Activated naive CD4-positive, alpha-beta T cell treated with anti-CD3 and anti-CD28 coated beads, Interleukin-2, amount 50 U/mL, for 72 hours (primary cell): ENCODE results near the gene EPHA7. TPM values are rescaled to one million over a fixed set of nuclear protein-coding genes. Genes with fewer than 3 reads are reported as not detected.

Experiments used
- ATAC-seq, 2 donors: fragments of 150-1000 bp; cut with Tn5 transposase; 2 replicates each; pipeline ENCODE4 v1.10.0; 2021; ENCODE audit warnings: mild to moderate bottlenecking in 2 of 2, moderate library complexity in 2 of 2
- DNase-seq, 2 donors: peaks; one replicate each; pipeline ENCODE4 v3.0.0; 2021 to 2022; ENCODE audit warnings: low spot score in 2 of 2
- H3K27ac Mint-ChIP-seq, 2 donors: one replicate each; pipeline ENCODE4 v1.8.0; 2022; ENCODE audit warnings: mild to moderate bottlenecking in 2 of 2, mixed read lengths in 2 of 2
- H3K36me3 Mint-ChIP-seq, 2 donors: one replicate each; pipeline ENCODE4 v1.8.0; 2022; ENCODE audit warnings: mixed read lengths in 2 of 2
- H3K9me3 Mint-ChIP-seq, 2 donors: one replicate each; pipeline ENCODE4 v1.8.0; 2022; ENCODE audit warnings: mixed read lengths in 2 of 2
- total RNA-seq, 2 donors: library from RNA; stranded (reverse); gene quantifications; one replicate each; pipeline ENCODE4 v1.2.3, GENCODE V29; 2022

Gene EPHA7
- not detected for total RNA-seq

DNA sequence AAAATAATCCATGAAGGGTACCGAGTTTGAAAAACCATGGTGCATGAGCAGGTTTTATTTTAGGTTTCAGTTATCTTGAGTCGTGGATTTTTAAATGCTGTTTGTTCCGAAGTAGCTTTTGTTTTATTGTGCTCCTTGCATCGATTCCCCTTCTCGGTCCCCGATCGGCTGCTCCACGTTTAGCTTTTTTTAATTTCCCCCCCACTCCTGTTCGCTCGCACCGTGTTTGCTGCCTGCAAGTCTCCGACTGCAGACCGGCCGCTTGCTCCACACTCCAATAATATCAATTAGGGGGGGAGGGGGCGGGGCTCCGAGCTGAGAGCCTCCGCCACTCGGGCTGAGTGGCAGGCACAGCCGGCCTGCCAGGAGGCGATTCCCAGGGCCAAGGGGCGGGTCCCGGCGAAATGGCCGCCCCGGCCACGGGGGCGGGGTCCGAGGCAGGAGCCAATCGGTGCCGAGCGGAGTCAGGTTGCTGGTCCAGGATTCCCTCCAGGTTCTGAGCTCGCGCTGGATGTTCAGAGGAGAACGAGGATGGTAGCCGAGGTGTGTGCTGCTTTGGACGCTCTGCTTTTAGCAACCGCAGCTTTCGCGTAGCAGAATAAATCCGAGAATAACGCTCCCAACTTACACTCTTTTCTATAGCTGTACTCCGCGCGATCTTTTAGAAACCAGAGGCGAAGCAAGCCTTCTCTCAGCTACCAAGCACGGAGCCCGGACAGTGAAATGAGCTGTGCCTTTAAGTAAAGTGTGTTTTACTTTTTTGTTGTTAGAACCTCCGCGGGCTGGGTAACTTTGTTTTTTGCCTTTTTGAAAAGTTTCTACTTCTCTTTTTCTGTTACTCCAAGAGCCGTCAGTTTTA is at the start of gene EPHA7:
Gene EPHA7 (minus strand): TSS at position 256 of the 859 bp plus-strand sequence. CDS start 218 bp downstream, at position 38.
- ATAC-seq: peak in 1 of 2 donors; percentile 80
- no peak within 1 kb of the TSS for H3K27ac Mint-ChIP-seq
- H3K36me3 Mint-ChIP-seq: no peaks in the 10 kb centered on the region

DNA sequence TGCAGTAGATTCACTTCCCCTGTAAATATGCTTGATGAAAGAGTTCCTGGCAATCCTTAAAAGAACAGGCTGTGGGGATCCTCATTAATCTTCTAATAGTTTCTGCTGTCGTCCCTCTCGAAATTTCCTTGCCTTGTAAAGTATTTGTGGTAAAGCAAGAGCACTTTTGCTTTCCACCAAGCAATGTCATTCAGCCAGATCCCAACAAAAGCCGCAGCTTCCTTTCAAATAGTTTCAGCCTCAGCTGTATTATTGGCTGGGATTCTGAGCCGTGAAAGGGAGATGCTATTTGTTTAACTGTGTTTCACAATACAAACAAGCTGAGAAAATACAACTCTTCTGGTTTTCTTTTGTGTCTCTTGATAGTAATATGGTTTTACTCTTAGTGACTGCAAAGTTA is 48.9 kb upstream of the EPHA7 start:
- ATAC-seq: no peak
- H3K36me3 Mint-ChIP-seq: no peaks in the 10 kb centered on the region
- H3K27ac Mint-ChIP-seq: no peak overlapping the region
- no peak for DNase-seq
- H3K9me3 Mint-ChIP-seq: peaks cover 8 to 10% of the 10 kb centered on the region in 2 donors

More for the DNA sequence above, at the start of gene EPHA7:
- no peaks in the 10 kb centered on the region for H3K9me3 Mint-ChIP-seq
- DNase-seq: peak in 1 of 2 donors; percentile 35

DNA sequence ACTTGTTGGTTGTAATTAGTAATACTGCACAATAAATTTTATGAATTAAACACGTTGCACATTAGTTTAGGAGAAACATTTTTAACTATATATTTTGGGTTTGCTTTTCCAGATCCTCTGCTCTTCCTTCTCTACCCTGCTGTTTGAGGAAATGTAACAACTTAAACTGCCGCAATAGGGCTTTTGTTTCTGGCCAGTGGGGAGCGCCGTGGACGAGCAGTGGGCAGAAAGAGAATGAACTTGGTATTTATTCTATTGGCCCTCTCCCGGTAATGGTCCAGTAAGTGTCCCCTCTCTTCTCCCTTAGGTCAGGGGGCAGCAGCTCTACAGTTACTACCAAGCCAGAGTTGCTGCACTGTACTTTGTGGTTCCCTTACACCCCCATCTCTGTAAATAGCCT is 35.2 kb upstream of the EPHA7 start:
- DNase-seq (no peak), ATAC-seq (no peak)
- no peak overlapping the region for H3K27ac Mint-ChIP-seq
- H3K36me3 Mint-ChIP-seq: no peaks in the 10 kb centered on the region
- peaks cover 17 to 21% of the 10 kb centered on the region in 2 donors for H3K9me3 Mint-ChIP-seq

DNA sequence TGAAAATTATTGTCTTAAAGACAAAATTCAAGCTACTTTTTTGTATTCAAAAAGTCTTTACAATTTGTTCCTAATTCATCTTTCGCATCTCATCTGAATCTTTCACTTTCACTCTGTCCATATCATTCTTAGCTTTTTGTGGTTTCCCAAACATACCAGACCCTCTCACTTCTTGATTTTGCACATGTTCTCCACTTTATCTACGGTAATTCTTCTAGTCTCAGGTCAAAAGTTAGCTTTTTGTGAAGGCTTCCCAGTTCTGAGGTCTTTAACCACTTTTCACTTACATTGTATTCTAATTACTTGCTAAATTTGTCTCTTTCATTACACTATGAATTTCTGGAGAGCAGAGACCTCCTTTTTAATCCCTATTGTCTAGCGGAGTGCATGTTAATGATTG is 34.6 kb upstream of the EPHA7 start:
- no peak for ATAC-seq
- no peaks in the 10 kb centered on the region for H3K36me3 Mint-ChIP-seq
- H3K9me3 Mint-ChIP-seq: peaks cover 16 to 20% of the 10 kb centered on the region in 2 donors
- no peak for DNase-seq
- H3K27ac Mint-ChIP-seq: no peak overlapping the region

DNA sequence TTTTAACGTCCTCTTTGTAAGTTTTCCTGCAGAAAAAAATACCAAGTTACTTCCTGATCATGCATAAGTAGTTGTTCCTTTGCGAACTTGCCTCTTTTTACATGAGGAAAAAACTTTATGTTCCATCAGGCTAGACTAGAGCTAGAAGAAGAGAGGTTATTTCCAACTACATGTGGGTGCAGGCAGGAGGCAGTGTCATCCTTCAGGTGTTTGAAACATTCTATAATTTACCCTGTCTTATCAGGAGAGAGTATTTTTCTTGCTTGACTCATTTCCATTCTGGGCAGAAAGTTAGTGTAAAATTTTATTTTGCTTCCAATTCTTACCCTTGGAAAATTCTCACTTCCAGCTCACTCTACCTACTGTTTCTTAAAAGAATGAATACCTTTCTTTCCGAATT is 28.5 kb upstream of the EPHA7 start:
- ATAC-seq: no peak
- DNase-seq: no peak
- peaks cover 5 to 26% of the 10 kb centered on the region in 2 donors for H3K9me3 Mint-ChIP-seq
- H3K27ac Mint-ChIP-seq: no peak overlapping the region
- no peaks in the 10 kb centered on the region for H3K36me3 Mint-ChIP-seq

DNA sequence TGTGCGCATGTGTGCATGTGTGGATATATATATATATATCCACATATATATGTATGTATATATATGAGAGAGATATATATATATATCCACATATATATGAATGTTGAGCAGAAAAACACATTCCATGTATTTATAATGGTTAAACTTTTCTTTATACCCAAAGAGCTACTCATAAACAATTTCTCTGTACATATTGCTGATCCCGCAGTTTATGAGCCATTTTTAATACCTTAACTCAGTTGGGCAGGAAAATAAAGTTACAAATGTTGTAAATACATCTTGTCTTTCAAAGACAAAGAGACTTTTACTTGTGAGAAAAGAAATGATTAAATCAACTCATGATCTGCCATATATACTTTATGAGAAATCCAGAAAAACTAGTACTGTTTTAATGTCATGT is 18.1 kb upstream of the EPHA7 start:
- Mint-ChIP-seq H3K36me3 (no peaks in the 10 kb centered on the region), H3K27ac (no peak overlapping the region), H3K9me3 (peaks cover 8 to 25% of the 10 kb centered on the region in 2 donors)
- DNase-seq: no peak
- ATAC-seq: no peak

DNA sequence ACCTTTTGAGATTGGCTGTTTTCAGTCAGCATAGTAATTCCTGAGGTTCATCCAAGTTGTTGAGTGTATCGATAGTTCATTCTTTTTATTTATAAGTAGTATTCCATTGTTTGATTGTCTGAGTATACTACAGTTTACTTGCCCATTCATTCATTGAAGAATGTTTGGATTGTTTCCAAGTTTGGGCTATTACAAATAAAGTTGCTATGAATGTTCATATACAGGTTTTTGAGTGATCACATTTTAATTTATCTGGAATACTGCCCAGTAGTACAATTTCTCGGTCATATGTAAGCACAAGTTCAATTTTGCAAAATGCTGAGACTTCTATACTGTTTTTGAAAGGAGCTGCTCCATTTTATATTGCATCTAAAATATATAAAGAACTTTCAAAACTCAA is 14.2 kb upstream of the EPHA7 start:
- no peak overlapping the region for H3K27ac Mint-ChIP-seq
- H3K9me3 Mint-ChIP-seq: peaks cover 11 to 24% of the 10 kb centered on the region in 2 donors
- no peak for ATAC-seq
- no peak for DNase-seq
- H3K36me3 Mint-ChIP-seq: no peaks in the 10 kb centered on the region

DNA sequence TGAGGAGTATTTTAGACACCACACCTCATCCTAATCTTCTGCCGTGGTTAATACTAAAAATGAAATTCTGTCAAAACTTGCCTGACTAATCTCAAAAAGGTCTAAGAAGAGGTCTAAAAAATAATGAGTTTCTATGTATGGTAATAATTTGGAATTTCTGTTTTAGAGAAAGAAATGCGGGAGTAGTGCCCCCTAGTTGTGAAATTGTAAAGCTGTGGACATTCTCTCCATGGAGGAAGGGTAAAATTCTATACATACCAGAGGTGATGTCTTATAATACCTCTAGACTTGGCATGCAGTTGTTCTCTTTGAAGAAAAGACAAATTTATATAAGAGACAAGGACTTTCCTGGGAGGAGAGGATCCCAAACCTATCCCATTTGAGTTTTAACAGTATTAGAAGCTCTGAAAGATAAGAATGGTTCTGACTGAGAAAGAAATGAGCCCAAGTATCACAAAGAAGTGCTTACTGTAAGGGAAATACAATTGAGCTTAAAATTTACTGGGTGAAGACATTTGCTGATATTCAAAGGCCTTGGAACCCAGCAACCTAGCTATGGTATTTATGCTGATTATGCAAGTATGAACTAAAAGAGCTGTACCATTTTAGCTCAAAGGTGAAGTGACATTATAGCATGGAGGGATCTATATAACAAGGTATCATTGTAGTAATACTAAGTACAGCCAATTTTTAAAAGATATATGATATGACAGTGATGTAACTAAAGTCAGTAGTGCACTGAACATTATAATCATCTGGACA is 5.1 kb upstream of the EPHA7 start:
- peaks cover 0 to 4% of the 10 kb centered on the region in 2 donors for H3K9me3 Mint-ChIP-seq
- no peaks in the 10 kb centered on the region for H3K36me3 Mint-ChIP-seq
- no peak for ATAC-seq
- H3K27ac Mint-ChIP-seq: no peak overlapping the region
- no peak for DNase-seq

DNA sequence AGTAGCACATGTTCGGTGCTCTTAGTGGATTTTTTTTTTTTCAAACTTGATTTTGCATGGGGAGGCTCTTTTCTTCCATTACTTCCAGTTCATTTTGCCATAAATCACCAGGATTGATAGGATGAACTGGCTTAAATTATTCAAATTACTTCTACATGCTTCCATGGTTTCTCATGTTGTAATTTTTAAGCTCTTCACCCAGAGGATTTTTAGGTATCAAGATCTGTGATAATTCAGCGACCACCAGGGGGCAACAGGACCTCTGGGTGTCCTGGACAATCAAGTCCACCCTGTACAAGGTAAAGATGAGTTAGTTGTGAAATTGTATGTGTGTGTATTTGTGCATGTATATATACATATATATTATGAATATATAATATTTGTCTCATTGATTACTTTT is 4.2 kb upstream of the EPHA7 start:
- Mint-ChIP-seq H3K9me3 (peaks cover 0 to 4% of the 10 kb centered on the region in 2 donors), H3K36me3 (no peaks in the 10 kb centered on the region), H3K27ac (no peak overlapping the region)
- DNase-seq: peak in 1 of 2 donors; percentile 13
- ATAC-seq: no peak

DNA sequence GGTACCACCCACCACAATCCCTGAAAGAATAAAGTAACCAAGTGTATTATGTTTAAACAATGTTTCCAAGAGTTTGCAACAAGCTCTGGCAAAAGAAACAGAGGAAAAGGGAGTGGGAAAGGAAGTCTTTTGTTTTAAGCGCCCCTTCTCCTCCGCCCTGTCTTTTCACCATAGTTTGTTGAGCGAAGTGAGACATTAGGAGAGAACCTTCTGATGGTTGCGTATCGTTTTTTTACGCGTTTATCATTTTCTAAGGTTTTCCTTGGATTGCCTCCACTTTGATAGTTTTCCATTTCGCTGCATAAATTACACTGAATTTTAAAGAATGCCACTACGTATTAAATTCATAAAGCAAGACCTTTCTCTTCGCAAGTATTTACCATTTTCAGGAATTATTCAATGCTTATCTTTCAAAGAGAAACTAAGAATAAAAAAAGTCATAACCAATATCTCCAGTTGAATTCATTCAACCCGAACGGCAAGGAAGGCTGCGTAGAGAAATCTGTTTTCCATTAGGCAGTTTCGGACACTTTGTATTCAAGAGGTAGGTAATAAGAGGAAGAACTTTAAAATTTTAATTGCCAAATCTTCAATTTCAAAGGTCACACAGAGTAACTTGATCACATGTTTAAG is 920 bp upstream of the EPHA7 start:
- no peak for ATAC-seq
- H3K27ac Mint-ChIP-seq: no peak overlapping the region
- no peaks in the 10 kb centered on the region for H3K9me3 Mint-ChIP-seq
- DNase-seq: no peak
- no peaks in the 10 kb centered on the region for H3K36me3 Mint-ChIP-seq

DNA sequence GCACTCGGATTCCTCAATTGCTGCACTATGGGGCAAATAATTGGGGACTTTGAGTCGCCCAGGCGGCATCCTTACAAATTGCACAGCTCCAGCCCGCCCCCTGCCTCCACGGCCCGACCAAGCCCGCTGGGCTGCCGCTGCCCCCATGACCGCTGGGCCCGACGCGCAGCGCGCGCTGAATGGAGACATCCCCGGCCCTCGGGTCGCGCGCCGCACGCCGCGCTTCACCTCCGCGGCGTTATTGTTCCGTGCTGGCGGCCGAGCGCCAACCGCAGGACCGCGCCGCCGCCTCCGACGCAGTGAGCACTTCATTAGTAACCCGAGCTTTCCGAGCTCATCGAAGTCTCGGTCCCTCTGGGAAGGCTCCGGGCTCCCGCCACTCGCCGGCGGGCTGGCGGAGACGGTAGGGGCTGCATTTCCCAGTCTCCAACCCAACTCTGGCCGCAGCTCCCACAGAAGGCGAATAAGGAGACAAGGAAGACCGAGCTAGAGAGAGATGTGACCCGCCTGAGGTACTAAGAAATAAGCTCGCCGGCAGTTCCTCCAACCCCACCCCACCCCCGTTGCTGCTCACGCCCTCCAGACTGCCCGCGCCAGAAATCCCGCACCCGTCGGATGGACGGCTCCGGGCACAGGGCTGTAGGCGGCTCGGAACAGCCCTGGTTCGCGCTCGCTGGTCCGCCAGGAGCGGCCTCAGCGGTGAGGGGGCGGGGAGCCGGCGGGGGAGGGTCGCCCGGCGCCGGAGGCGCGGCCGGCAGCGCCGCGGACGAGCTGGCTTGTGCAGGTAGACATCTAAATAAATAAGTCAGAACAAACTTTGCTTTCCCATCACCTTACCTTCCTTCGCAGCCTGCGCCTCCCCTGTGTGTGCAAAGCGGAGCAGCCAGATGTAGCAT is 703 bp downstream of the EPHA7 start:
- Mint-ChIP-seq H3K36me3 (no peaks in the 10 kb centered on the region), H3K27ac (no peak overlapping the region), H3K9me3 (no peaks in the 10 kb centered on the region)
- DNase-seq (no peak), ATAC-seq (peak in 1 of 2 donors; percentile 32)

DNA sequence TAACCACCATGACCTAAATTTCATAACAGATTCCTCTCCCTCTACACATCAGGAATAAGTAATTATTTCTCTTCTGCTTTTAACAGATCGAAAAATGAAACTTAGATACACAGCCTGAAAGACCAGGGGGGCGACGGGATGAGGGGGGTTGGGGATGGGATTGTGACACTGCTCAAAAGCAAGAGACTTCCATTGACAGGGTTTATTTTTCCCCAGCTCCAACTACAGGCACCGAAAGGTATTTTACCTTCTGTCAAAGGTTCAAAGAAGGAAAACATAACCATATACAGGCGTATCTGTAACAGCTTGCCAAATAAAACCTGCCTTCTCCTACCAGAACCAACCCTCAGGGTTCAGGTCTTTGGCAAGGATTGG is 1.3 kb downstream of the EPHA7 start:
- ATAC-seq: no peak
- Mint-ChIP-seq H3K27ac (no peak overlapping the region), H3K9me3 (no peaks in the 10 kb centered on the region), H3K36me3 (no peaks in the 10 kb centered on the region)
- no peak for DNase-seq

DNA sequence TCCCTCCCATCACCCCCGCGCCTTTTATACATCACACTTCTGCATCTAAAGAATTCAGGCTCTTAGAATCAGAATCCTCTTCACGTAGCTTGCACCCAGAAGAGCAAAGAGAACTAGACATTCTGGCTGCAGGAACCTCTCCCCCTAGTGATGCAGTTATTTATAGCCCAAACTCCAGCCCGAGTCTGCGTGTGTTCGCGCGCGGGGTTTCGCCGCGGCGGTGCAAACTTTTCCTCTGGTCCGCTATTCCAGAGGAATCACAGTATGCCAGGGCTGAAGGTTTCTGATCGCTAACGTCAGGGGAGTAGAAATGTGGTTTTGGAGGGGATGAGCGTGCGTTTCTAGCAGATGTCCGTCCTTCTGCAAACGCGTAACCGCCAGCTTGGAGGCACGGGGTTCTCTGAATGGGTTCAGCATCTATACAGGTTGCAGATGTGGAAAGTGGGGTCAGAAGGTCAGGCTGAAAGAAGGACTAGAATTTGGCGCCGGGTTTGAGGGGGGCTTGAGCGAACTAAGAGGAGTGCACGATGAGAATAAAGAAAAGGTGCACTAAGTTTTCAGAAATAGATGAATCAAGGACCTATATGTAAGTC is 1.8 kb downstream of the EPHA7 start:
- ATAC-seq: no peak
- no peaks in the 10 kb centered on the region for H3K36me3 Mint-ChIP-seq

DNA sequence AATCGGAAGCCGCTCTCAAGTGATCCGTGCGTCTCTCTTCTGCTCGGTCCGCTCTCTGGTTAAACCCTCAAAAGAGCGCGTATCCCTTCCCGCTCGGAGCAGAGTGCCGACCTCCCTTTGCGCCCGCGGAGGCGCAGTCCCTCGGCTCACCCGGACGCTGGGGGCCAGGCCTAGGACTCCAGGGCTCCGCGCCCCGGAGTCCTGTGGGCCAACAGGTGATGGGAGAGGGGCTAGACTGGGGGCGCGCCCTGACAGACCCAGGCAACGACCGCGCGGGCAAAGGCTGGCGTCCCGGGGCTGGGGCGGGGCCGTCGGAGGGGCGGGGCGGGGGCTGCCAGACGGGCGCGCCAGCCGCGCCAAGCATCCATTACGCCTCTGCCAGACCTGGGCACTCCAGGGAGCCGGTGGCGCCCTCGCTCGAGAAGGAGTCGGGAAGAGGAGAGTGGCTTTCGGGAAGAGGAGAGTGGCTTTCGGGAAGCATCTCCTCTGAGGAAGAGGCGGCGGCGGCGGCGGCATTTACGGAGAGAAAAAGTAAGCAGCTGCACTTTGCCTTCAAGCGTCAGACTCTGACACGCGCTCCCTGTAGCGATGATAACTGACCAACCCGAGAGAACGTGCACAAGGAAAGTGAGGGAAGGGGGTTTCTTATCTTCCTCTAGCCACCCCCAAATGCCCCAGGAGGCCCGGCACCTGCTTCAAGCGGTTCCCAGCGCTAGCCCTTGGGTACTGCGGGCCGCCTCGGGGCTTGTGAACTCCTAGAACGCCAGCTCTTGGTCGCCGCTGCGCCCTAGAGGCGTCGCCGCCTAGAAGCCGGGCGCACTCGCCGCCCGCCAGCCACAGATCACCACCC is 2.6 kb downstream of the EPHA7 start:
- Mint-ChIP-seq H3K36me3 (no peaks in the 10 kb centered on the region), H3K27ac (no peak overlapping the region), H3K9me3 (no peaks in the 10 kb centered on the region)
- ATAC-seq (peak in 1 of 2 donors; percentile 19), DNase-seq (no peak)

More for the DNA sequence above, 1.8 kb downstream of the EPHA7 start:
- no peaks in the 10 kb centered on the region for H3K9me3 Mint-ChIP-seq
- H3K27ac Mint-ChIP-seq: no peak overlapping the region
- no peak for DNase-seq

DNA sequence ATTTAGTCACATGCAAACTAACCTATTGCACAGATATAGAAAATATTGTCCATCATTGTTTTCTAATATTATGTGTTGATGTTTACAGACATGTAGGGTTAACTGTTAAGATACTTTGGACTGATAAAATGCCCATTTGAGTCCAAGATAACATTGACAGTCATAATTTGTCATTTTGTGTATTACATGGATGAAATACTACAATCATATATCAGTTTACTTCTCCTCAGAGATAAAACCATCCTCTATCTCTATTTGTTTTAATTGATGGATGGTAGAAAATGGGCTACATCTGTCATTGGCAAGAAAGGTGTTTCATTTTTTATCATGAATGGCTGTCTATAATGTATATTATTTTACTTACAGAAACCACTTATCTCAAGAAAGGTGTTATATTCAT is 6.2 kb downstream of the EPHA7 start:
- H3K27ac Mint-ChIP-seq: no peak overlapping the region
- ATAC-seq (no peak), DNase-seq (no peak)
- no peaks in the 10 kb centered on the region for H3K9me3 Mint-ChIP-seq
- H3K36me3 Mint-ChIP-seq: no peaks in the 10 kb centered on the region
